ENCODE results near the gene HNRNPA3. TPM values are rescaled to one million over a fixed set of nuclear protein-coding genes. Genes with fewer than 3 reads are reported as not detected.
A peak's percentile ranks its signal among the peaks of the same experiment; 100 is the strongest.
"Not testable (repeated sequence)": the region's sequence is repeated elsewhere in the genome, so short reads cannot be mapped to it uniquely, and the experiment has no call there.

Gene HNRNPA3
- total RNA-seq, 1 donor from 2014 or later, result 304 TPM

- DNase-seq (ENCODE audit: extremely low spot score, unreplicated experiment), result no peak
- peaks cover 5% of the 10 kb centered on the region for H3K27me3 Mint-ChIP-seq
- peaks cover 22% of the 10 kb centered on the region for H3K4me1 Mint-ChIP-seq (ENCODE audit: unreplicated experiment)
- H3K4me3 Mint-ChIP-seq, result peak overlapping the region; percentile 98
- peak overlapping the region; percentile 100 for H3K27ac Mint-ChIP-seq
- H3K36me3 Mint-ChIP-seq, result peaks cover 19% of the 10 kb centered on the region
- no peaks in the 10 kb centered on the region for H3K9me3 Mint-ChIP-seq
- TF ChIP-seq, protein P1, sequence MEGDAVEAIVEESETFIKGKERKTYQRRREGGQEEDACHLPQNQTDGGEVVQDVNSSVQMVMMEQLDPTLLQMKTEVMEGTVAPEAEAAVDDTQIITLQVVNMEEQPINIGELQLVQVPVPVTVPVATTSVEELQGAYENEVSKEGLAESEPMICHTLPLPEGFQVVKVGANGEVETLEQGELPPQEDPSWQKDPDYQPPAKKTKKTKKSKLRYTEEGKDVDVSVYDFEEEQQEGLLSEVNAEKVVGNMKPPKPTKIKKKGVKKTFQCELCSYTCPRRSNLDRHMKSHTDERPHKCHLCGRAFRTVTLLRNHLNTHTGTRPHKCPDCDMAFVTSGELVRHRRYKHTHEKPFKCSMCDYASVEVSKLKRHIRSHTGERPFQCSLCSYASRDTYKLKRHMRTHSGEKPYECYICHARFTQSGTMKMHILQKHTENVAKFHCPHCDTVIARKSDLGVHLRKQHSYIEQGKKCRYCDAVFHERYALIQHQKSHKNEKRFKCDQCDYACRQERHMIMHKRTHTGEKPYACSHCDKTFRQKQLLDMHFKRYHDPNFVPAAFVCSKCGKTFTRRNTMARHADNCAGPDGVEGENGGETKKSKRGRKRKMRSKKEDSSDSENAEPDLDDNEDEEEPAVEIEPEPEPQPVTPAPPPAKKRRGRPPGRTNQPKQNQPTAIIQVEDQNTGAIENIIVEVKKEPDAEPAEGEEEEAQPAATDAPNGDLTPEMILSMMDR (conservative IDR thresholded peaks at IDR 0.05), result no peak
Measured at GRCh38 chr2:177211576-177212105, 953 bp upstream of the HNRNPA3 start.

GRCh38 chr2:177212891-177213856 is 580 bp downstream of the HNRNPA3 start:
- TF ChIP-seq, protein P1 (conservative IDR thresholded peaks at IDR 0.05), result no peak
- Mint-ChIP-seq H3K27ac (peak overlapping the region; percentile 100), H3K4me1 (ENCODE audit: unreplicated experiment) (peaks cover 26% of the 10 kb centered on the region), H3K4me3 (peak overlapping the region; percentile 98), H3K36me3 (peaks cover 30% of the 10 kb centered on the region), H3K9me3 (no peaks in the 10 kb centered on the region), H3K27me3 (peaks cover 5% of the 10 kb centered on the region)
- peak; percentile 91 for DNase-seq (ENCODE audit: extremely low spot score, unreplicated experiment)

- Mint-ChIP-seq H3K27ac (peak overlapping the region; percentile 51), H3K9me3 (no peaks in the 10 kb centered on the region), H3K27me3 (peaks cover 2% of the 10 kb centered on the region), H3K4me1 (ENCODE audit: unreplicated experiment) (peaks cover 22% of the 10 kb centered on the region), H3K4me3 (peak overlapping the region; percentile 39), H3K36me3 (peaks cover 59% of the 10 kb centered on the region)
- TF ChIP-seq, protein P1 (conservative IDR thresholded peaks at IDR 0.05), result no peak
- DNase-seq (ENCODE audit: extremely low spot score, unreplicated experiment), result no peak
Measured at GRCh38 chr2:177217247-177217843, 4.8 kb downstream of the HNRNPA3 start.

- not testable (repeated sequence) for H3K9me3 Mint-ChIP-seq; H3K4me3 Mint-ChIP-seq; H3K27me3 Mint-ChIP-seq; DNase-seq (ENCODE audit: extremely low spot score, unreplicated experiment); H3K27ac Mint-ChIP-seq
- Mint-ChIP-seq H3K4me1 (ENCODE audit: unreplicated experiment) (peaks cover 22% of the 10 kb centered on the region), H3K36me3 (peaks cover 60% of the 10 kb centered on the region)
Measured at GRCh38 chr2:177219787-177220186, 7.2 kb downstream of the HNRNPA3 start.

- TF ChIP-seq, protein P1 (conservative IDR thresholded peaks at IDR 0.05), result no peak
- no peaks in the 10 kb centered on the region for H3K9me3 Mint-ChIP-seq
- no peaks in the 10 kb centered on the region for H3K27me3 Mint-ChIP-seq
- no peak overlapping the region for H3K4me3 Mint-ChIP-seq
- H3K27ac Mint-ChIP-seq, result peak overlapping the region; percentile 13
- DNase-seq (ENCODE audit: extremely low spot score, unreplicated experiment), result no peak
- peaks cover 11% of the 10 kb centered on the region for H3K4me1 Mint-ChIP-seq (ENCODE audit: unreplicated experiment)
- peaks cover 51% of the 10 kb centered on the region for H3K36me3 Mint-ChIP-seq
Measured at GRCh38 chr2:177221534-177221933, 8.9 kb downstream of the HNRNPA3 start.
